HEK293 (cell line): Measurements from ENCODE around the gene BAZ2B.

Experiments used
- CTCF ChIA-PET: fragments of 350-600 bp; formaldehyde crosslinking; extraction: SDS; loops from one replicate; lab custom pipeline; 2021; ENCODE audit warnings: antibody characterized with exemption; lab: Yijun Ruan, JAX
- POLR2A ChIA-PET: fragments of 300-600 bp; formaldehyde crosslinking; extraction: SDS; loops from one replicate; lab custom pipeline; 2020; ENCODE audit warnings: antibody characterized with exemption, inconsistent platforms; lab: Yijun Ruan, JAX
- H3K27ac ChIP-seq: fragments of 200-500 bp; sonication (Bioruptor generic); 2 replicates; pipeline ENCODE4 v1.5.1; 2014; ENCODE audit warnings: low read depth, low read length, control low read depth, inconsistent platforms; ENCODE audit errors: extremely low read depth
- H3K36me3 ChIP-seq, 2 experiments: fragments of 200-500 bp in 1 of 2; sonication (Bioruptor generic) in 1 of 2; 1 replicate in 1 of 2; 2 replicates in 1 of 2; pipeline ENCODE4 v1.5.1; 2014 to 2017; ENCODE audit warnings: inconsistent platforms in 2 of 2, low read length in 2 of 2; ENCODE audit not compliant: control insufficient read depth in 2 of 2, insufficient read depth in 1 of 2
- H3K4me1 ChIP-seq: fragments of 200-500 bp; sonication (Bioruptor generic); 2 replicates; pipeline ENCODE4 v1.5.1; 2014; ENCODE audit warnings: mild to moderate bottlenecking, low read length, inconsistent platforms; ENCODE audit not compliant: control insufficient read depth, insufficient read depth
- H3K4me3 ChIP-seq: 2 replicates; pipeline ENCODE4 v1.5.1; 2011; ENCODE audit warnings: low read depth, mild to moderate bottlenecking, control low read depth, low read length, moderate library complexity
- H3K9me3 ChIP-seq: fragments of 200-500 bp; sonication (Bioruptor generic); 2 replicates; pipeline ENCODE4 v1.5.1; 2014; ENCODE audit warnings: low read depth, low read length, inconsistent platforms; ENCODE audit not compliant: control insufficient read depth, insufficient read depth
- BCL6B ChIP-seq: fragments of 450-650 bp; formaldehyde crosslinking; IDR thresholded peaks from 2 replicates; pipeline ENCODE4 v1.5.1; 2017; ENCODE audit warnings: missing biosample characterization, missing genetic modification characterization
- EGR2 ChIP-seq: fragments of 450-650 bp; formaldehyde crosslinking; IDR thresholded peaks from 2 replicates; pipeline ENCODE4 v1.5.1; 2016; ENCODE audit warnings: low read depth, missing biosample characterization, missing genetic modification characterization
- GLI2 ChIP-seq: fragments of 450-650 bp; formaldehyde crosslinking; IDR thresholded peaks from 2 replicates; pipeline ENCODE4; 2017; ENCODE audit warnings: missing biosample characterization, missing genetic modification characterization, low read depth, borderline replicate concordance
- INSM2 ChIP-seq: fragments of 450-650 bp; formaldehyde crosslinking; IDR thresholded peaks from 2 replicates; pipeline ENCODE4 v1.5.1; 2016; ENCODE audit warnings: missing biosample characterization, missing genetic modification characterization
- ZBTB20 ChIP-seq: fragments of 450-650 bp; formaldehyde crosslinking; IDR thresholded peaks from 2 replicates; pipeline ENCODE4 v1.5.1; 2016; ENCODE audit warnings: missing biosample characterization, missing genetic modification characterization
- ZFP69B ChIP-seq: fragments of 450-650 bp; formaldehyde crosslinking; IDR thresholded peaks from 2 replicates; pipeline ENCODE4 v1.5.1; 2016; ENCODE audit warnings: missing biosample characterization, missing genetic modification characterization
- ZNF133 ChIP-seq: fragments of 450-650 bp; formaldehyde crosslinking; IDR thresholded peaks from 2 replicates; pipeline ENCODE4 v1.5.1; 2016; ENCODE audit warnings: missing biosample characterization, missing genetic modification characterization
- ZNF148 ChIP-seq: fragments of 450-650 bp; formaldehyde crosslinking; IDR thresholded peaks from 2 replicates; pipeline ENCODE4 v1.5.0; 2017; ENCODE audit warnings: missing biosample characterization, missing genetic modification characterization, borderline replicate concordance
- ZNF175 ChIP-seq: fragments of 450-650 bp; formaldehyde crosslinking; IDR thresholded peaks from 2 replicates; pipeline ENCODE4 v1.5.1; 2016; ENCODE audit warnings: missing biosample characterization, missing genetic modification characterization
- ZNF202 ChIP-seq: fragments of 450-650 bp; formaldehyde crosslinking; IDR thresholded peaks from 2 replicates; pipeline ENCODE4 v1.5.1; 2016; ENCODE audit warnings: missing biosample characterization, missing genetic modification characterization, borderline replicate concordance
- ZNF211 ChIP-seq: fragments of 450-650 bp; formaldehyde crosslinking; IDR thresholded peaks from 2 replicates; pipeline ENCODE4 v1.5.1; 2016; ENCODE audit warnings: low read depth, missing biosample characterization, missing genetic modification characterization
- ZNF23 ChIP-seq: fragments of 450-650 bp; formaldehyde crosslinking; IDR thresholded peaks from 2 replicates; pipeline ENCODE4 v1.5.1; 2016; ENCODE audit warnings: missing biosample characterization, missing genetic modification characterization, borderline replicate concordance
- ZNF433 ChIP-seq: fragments of 450-650 bp; formaldehyde crosslinking; IDR thresholded peaks from 2 replicates; pipeline ENCODE4 v1.5.1; 2016; ENCODE audit warnings: missing biosample characterization, missing genetic modification characterization, low read depth
- ZNF510 ChIP-seq: fragments of 450-650 bp; formaldehyde crosslinking; IDR thresholded peaks from 2 replicates; pipeline ENCODE4 v1.5.1; 2018; ENCODE audit warnings: mild to moderate bottlenecking, missing genetic modification characterization, missing biosample characterization; ENCODE audit not compliant: insufficient replicate concordance
- ZNF514 ChIP-seq: fragments of 450-650 bp; formaldehyde crosslinking; IDR thresholded peaks from 2 replicates; pipeline ENCODE4 v1.5.1; 2016; ENCODE audit warnings: missing biosample characterization, missing genetic modification characterization
- ZNF621 ChIP-seq: fragments of 450-650 bp; formaldehyde crosslinking; IDR thresholded peaks from 2 replicates; pipeline ENCODE4 v1.5.1; 2017; ENCODE audit warnings: missing biosample characterization, missing genetic modification characterization
- ZNF624 ChIP-seq: fragments of 450-650 bp; formaldehyde crosslinking; IDR thresholded peaks from 2 replicates; pipeline ENCODE4 v1.5.1; 2017; ENCODE audit warnings: missing biosample characterization, missing genetic modification characterization
- ZNF629 ChIP-seq: fragments of 450-650 bp; formaldehyde crosslinking; IDR thresholded peaks from 2 replicates; pipeline ENCODE4 v1.5.1; 2017; ENCODE audit warnings: missing biosample characterization, missing genetic modification characterization
- ZNF664 ChIP-seq: fragments of 450-650 bp; formaldehyde crosslinking; IDR thresholded peaks from 2 replicates; pipeline ENCODE4 v1.5.1; 2016; ENCODE audit warnings: missing biosample characterization, missing genetic modification characterization
- ZNF670 ChIP-seq: fragments of 450-650 bp; formaldehyde crosslinking; IDR thresholded peaks from 2 replicates; pipeline ENCODE4 v1.5.1; 2016; ENCODE audit warnings: missing biosample characterization, missing genetic modification characterization, low read depth
- TF ChIP-seq, protein P1 (sequence below): fragments of 450-650 bp; formaldehyde crosslinking; IDR thresholded peaks from 2 replicates; pipeline ENCODE4 v1.5.1; 2016; ENCODE audit warnings: missing biosample characterization, missing genetic modification characterization
- TF ChIP-seq, protein P2 (sequence below): fragments of 450-650 bp; formaldehyde crosslinking; optimal IDR thresholded peaks from 2 replicates; pipeline ENCODE3; 2016; ENCODE audit warnings: missing biosample characterization, mild to moderate bottlenecking, missing genetic modification characterization

The BAZ2B gene

GRCh38 chr2:159427048-159427447, 189.3 kb downstream of the BAZ2B start:
- ChIA-PET CTCF (interaction anchor here (1.5 kb wide), 1 partner anchor 286 kb away, joined by 3 read pairs; the partner anchor contains the start of gene MARCHF7), POLR2A (no interaction called here)
- TF ChIP-seq, protein P1, sequence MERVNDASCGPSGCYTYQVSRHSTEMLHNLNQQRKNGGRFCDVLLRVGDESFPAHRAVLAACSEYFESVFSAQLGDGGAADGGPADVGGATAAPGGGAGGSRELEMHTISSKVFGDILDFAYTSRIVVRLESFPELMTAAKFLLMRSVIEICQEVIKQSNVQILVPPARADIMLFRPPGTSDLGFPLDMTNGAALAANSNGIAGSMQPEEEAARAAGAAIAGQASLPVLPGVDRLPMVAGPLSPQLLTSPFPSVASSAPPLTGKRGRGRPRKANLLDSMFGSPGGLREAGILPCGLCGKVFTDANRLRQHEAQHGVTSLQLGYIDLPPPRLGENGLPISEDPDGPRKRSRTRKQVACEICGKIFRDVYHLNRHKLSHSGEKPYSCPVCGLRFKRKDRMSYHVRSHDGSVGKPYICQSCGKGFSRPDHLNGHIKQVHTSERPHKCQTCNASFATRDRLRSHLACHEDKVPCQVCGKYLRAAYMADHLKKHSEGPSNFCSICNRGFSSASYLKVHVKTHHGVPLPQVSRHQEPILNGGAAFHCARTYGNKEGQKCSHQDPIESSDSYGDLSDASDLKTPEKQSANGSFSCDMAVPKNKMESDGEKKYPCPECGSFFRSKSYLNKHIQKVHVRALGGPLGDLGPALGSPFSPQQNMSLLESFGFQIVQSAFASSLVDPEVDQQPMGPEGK (tag by site-specific recombination), result no peak
- no peak for TF ChIP-seq BCL6B (tag by site-specific recombination)
- TF ChIP-seq ZNF433 (tag by site-specific recombination), result no peak
- no peak for TF ChIP-seq ZBTB20 (tag by site-specific recombination)
- no peak for TF ChIP-seq ZNF133 (tag by site-specific recombination)
- TF ChIP-seq, protein P2, sequence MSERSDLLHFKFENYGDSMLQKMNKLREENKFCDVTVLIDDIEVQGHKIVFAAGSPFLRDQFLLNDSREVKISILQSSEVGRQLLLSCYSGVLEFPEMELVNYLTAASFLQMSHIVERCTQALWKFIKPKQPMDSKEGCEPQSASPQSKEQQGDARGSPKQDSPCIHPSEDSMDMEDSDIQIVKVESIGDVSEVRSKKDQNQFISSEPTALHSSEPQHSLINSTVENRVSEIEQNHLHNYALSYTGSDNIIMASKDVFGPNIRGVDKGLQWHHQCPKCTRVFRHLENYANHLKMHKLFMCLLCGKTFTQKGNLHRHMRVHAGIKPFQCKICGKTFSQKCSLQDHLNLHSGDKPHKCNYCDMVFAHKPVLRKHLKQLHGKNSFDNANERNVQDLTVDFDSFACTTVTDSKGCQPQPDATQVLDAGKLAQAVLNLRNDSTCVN (tag by site-specific recombination), result no peak
- TF ChIP-seq ZNF510 (tag by site-specific recombination), result no peak
- TF ChIP-seq ZNF202, result no peak
- no peak for TF ChIP-seq ZNF23 (tag by site-specific recombination)
- no peak overlapping the region for H3K27ac ChIP-seq
- H3K36me3 ChIP-seq, result peaks cover 5 to 8% of the 10 kb centered on the region in 2 experiments; a peak in 2 of 3 replicates
- H3K4me3 ChIP-seq, result no peak overlapping the region
- no peaks in the 10 kb centered on the region for H3K4me1 ChIP-seq
- H3K9me3 ChIP-seq, result no peaks in the 10 kb centered on the region

DNA sequence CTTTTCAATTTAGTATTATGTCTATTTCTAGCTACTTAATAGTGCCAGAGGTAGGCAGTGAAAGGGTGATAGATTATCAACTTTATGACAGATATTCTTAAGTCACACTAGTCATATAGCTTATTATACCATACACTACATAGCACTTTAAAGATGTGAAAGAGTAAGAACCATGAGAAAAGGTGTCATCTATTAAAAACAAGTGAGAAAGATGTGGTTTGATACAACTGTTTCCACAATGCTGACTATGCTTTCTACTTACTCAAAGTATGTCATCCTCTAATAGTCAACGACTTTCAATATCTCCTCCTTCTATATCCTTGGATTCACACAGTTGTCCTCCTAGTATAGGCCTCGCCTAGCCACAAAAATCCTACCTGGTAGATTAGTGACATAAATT, 196.9 kb downstream of the BAZ2B start:
- TF ChIP-seq ZNF629 (tag by site-specific recombination) (no peak), ZNF514 (tag by site-specific recombination) (no peak), GLI2 (tag by site-specific recombination) (no peak), ZNF664 (tag by site-specific recombination) (no peak)
- Histone ChIP-seq H3K9me3 (no peaks in the 10 kb centered on the region), H3K36me3 (peaks cover 3% of the 10 kb centered on the region in 2 experiments; a peak in 2 of 3 replicates), H3K4me1 (no peaks in the 10 kb centered on the region), H3K27ac (no peak overlapping the region), H3K4me3 (no peak overlapping the region)
- POLR2A ChIA-PET, result no interaction called here
- CTCF ChIA-PET, result interaction anchor here (0.7 kb wide), 1 partner anchor 581 kb away, joined by 4 read pairs; no protein-coding TSS in a partner anchor

- no peaks in the 10 kb centered on the region for H3K4me1 ChIP-seq
- H3K4me3 ChIP-seq, result no peak overlapping the region
- CTCF ChIA-PET, result interaction anchor here (0.6 kb wide), 2 partner anchors 10 to 671 kb away, joined by 3 to 4 read pairs; no protein-coding TSS in a partner anchor
- no peak overlapping the region for H3K27ac ChIP-seq
- TF ChIP-seq ZFP69B (tag by site-specific recombination), result no peak
- no peak for TF ChIP-seq ZNF211 (tag by site-specific recombination)
- no peak for TF ChIP-seq ZNF148 (tag by site-specific recombination)
- TF ChIP-seq ZNF670 (tag by site-specific recombination), result no peak
- TF ChIP-seq INSM2 (tag by site-specific recombination), result no peak
- TF ChIP-seq ZNF175 (tag by site-specific recombination), result no peak
- no peak for TF ChIP-seq ZNF621 (tag by site-specific recombination)
- TF ChIP-seq ZNF624 (tag by site-specific recombination), result no peak
- no peak for TF ChIP-seq EGR2 (tag by site-specific recombination)
- TF ChIP-seq, all 188 proteins: peak for 0
- H3K9me3 ChIP-seq, result no peaks in the 10 kb centered on the region
- H3K36me3 ChIP-seq, result peaks cover 5 to 12% of the 10 kb centered on the region in 2 experiments; a peak in 2 of 3 replicates
- POLR2A ChIA-PET, result no interaction called here
Observed at GRCh38 chr2:159411460-159411859, 204.9 kb downstream of the BAZ2B start.
